Skeletal muscle cell (primary cell): Measurements from ENCODE around the gene ZNF793.

ENCODE experiments used
- DNase-seq: peaks from one replicate; pipeline ENCODE4 v3.0.0-alpha.2; 2010; ENCODE audit warnings: low read depth
- H3K4me3 ChIP-seq: 2 replicates; pipeline ENCODE4 v1.5.1; 2011; ENCODE audit warnings: low read depth, mild to moderate bottlenecking, control low read depth, low read length, moderate library complexity

ZNF793 gene

DNA sequence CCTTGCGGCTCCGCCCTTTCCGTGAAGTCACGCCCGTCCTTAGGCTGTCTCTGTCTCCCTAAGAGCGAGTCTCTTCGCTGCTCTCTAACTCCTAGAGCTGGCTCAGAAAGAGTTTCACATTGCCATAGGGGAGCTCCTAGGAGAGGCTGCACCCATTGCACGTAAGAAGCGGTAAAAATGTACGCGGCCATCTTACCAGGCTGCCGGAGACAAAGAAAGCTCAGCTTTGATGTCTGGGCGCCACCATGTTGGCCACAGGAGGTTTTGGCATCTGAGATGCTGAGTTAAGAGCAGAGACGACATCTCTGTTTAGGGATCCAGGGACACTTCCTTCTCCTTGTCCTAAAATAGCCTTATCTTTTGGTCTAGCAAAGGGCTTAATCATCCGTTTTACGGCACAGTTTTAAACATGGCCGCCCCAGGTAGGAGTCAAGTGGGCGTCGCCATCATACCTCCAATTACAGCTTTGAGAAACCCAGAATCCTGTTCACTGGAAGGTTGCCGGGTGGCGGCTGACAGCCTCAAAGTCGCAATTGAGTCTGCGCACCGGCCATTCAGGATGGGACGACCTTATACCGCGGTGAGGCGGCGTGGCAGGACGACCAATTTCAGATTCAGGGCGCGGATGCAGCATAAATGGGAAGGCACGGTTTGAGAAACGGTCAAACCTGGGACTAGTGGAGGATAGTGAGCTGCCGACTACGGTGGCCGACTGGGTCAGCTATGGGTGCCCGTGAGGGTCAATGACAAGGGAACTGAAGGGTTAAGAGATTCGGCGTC is at the start of gene ZNF793:
Gene ZNF793, plus strand, starts transcription at position 553 of the 780 bp plus-strand sequence. CDS start 16,501 bp downstream, outside the sequence.
- peak within 1 kb of the TSS; percentile 78 for H3K4me3 ChIP-seq
- peak; percentile 52 for DNase-seq

- peak overlapping the region; percentile 94 for H3K4me3 ChIP-seq
- DNase-seq: no peak
Measured at GRCh38 chr19:37466277-37466797, 40.4 kb upstream of the ZNF793 start.

DNA sequence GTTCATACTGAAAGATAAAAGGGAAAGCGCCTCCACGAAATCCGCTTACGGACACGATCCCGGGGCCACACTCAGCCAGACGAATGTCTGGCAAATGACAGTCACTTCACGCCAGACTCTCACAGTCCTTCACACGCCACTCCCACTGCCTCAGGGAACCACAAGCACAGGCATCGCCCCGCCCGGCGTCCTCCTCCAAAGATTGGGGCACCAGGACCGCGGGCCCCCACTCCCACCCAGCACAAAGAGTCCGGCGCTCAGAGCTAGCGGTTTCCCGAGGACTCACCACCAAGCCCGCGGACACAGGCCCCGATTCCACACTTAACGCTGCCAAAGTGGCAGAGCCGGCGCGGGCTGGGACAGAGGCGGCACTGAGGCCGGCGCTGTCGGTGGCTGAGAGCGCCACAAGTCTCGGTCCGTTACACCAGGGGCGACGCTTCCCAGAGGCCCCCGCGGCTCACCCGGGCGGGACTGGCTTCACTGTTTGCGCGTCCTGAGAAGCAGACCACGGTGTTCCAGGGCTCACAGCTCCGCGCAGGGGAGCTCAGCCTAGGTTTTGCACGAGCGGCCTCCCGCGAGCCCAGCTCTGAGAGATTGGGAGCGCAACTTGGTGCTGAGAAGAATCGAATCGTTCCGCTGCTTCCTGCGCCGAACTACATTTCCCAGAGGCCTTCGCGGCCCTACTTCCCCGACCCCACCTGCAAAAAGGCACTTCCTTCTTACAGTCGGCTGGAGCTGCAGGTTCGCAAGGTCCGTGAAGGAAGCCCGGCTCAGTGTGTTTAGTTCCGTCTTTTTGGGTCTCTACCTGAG is 39.7 kb upstream of the ZNF793 start, which contains the start of gene ZNF569:
Gene ZNF569, minus strand, starts transcription at position 647 of the 810 bp plus-strand sequence. CDS start 22,523 bp downstream, outside the sequence.
- peak; percentile 81 for DNase-seq

GRCh38 chr19:37467608-37468090 is 39.1 kb upstream of the ZNF793 start:
- no peak for DNase-seq
- peak overlapping the region; percentile 94 for H3K4me3 ChIP-seq

More for the DNA sequence above, 39.7 kb upstream of the ZNF793 start, which contains the start of gene ZNF569:
- H3K4me3 ChIP-seq: peak within 1 kb of the TSS; percentile 94

- peak within 1 kb of the TSS; percentile 78 for H3K4me3 ChIP-seq
- DNase-seq: peak; percentile 56
Measured at GRCh38 chr19:37468961-37469777, 37.6 kb upstream of the ZNF793 start, which contains the start of gene ZNF570. Gene ZNF570, plus strand, starts transcription at chr19:37469356. Its CDS starts 999 bp downstream, at chr19:37470355.

- DNase-seq: no peak
- H3K4me3 ChIP-seq: peak overlapping the region; percentile 78
Measured at GRCh38 chr19:37470216-37470615, 36.5 kb upstream of the ZNF793 start.

DNA sequence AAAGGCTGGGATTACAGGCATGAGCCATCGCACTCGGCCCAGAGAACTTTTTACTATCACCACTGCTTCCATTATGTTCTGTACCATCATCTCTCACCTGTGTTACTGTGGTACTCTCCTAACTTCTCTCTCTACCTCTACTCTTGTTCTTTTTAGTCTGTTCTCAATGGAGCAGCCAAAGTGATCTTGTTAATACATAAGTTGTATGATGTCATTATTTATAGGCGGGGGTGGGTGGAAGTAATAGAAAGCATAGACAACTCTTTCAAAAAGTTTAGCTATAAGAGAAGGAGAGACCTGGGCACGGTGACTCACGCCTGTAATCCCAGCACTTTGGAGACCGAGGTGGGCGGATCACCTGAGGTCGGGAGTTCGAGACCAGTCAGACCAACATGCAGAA is 34.6 kb upstream of the ZNF793 start:
- H3K4me3 ChIP-seq: no peak overlapping the region
- DNase-seq: no peak

DNA sequence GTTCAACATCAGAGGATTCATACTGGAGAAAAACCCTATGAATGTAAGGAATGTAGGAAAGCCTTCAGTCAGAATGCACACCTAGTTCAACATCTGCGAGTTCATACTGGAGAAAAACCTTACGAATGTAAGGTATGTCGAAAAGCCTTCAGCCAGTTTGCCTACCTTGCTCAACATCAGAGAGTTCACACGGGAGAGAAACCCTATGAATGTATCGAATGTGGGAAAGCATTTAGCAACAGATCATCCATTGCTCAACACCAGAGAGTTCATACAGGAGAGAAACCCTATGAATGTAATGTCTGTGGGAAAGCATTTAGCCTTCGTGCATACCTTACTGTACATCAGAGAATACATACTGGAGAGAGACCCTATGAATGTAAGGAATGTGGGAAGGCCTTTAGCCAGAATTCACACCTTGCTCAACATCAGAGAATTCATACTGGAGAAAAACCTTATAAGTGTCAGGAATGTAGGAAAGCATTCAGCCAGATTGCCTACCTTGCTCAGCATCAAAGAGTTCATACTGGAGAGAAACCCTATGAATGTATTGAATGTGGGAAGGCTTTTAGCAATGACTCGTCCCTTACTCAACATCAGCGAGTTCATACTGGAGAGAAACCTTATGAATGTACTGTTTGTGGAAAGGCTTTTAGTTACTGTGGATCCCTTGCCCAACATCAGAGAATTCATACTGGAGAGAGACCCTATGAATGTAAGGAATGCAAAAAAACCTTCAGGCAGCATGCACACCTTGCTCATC is 22.2 kb upstream of the ZNF793 start:
- no peak overlapping the region for H3K4me3 ChIP-seq
- no peak for DNase-seq

DNA sequence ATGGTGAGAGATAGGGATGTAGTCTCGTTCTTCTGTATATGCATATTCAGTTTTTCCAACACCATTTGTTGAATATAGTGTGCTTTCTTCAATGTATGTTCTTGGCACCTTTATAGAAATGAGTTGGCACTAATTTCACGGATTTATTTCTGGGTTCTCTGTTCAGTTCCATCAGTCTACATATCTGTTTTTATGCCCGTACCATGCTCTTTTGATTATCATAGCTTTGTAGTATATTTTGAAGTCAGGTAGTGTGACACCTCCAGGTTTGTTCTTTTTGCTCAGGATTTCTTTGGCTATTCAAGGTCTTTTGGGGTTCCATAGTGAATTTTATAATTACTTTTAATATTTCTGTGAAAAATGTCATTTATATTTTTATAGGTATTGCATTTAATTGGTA is 14.5 kb upstream of the ZNF793 start:
- no peak overlapping the region for H3K4me3 ChIP-seq
- no peak for DNase-seq

- H3K4me3 ChIP-seq: peak overlapping the region; percentile 78
- DNase-seq: no peak
Measured at GRCh38 chr19:37505958-37506386, 767 bp upstream of the ZNF793 start.

DNA sequence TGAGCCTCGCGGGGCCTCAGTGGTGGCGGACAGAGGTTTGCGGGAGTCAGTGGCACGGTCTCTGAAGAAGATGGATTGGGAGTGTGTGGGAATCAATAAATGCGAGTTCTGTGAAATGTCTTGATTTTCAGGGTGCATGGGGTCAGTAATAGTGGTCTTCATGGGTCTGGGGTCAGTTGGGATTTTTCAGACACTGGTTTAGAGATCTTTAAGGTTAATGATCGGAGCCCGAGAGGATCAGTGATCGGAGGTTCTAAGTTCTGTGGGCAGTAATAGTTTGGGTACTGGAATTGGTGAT is 377 bp downstream of the ZNF793 start:
- peak overlapping the region; percentile 78 for H3K4me3 ChIP-seq
- DNase-seq: no peak

DNA sequence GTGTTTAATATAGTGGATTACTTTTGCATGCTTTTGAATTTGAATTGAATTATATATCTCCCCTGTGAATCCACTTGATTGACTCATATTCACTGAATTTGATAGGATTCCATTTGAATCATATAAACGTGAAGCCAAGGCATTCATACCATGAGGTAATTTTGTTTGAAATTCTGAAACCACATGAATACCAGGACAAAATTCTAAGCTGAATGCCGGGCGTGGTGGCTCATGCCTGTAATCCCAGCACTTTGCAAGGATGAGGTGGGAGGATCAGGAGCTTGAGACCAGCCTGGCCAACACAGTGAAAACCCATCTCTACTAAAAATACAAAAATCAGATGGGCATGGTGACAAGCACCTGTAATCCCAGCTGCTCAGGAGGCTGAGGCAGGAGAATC is 4.4 kb downstream of the ZNF793 start:
- no peak overlapping the region for H3K4me3 ChIP-seq
- DNase-seq: no peak

DNA sequence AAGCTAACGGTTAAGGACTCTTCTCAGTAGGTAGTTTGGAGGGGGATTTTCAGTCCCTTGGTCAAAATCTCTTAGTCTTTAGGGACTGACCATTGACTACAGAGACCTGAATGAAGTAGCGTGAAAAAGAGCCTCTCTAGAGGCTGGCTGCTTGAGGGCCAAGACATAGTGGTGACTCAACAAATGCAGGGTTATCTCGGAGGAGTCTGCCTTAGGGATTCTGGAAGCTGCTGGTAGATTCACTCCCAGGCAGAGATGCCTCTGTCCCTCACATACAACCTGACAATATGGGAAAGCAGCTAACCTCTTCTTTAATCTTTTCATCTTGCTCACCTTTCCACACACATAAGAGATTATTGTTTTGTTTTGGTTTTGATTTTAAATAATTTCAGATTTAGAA is 5.1 kb downstream of the ZNF793 start:
- no peak overlapping the region for H3K4me3 ChIP-seq
- DNase-seq: no peak

GRCh38 chr19:37513397-37513796 is 6.7 kb downstream of the ZNF793 start:
- DNase-seq: no peak
- no peak overlapping the region for H3K4me3 ChIP-seq

DNA sequence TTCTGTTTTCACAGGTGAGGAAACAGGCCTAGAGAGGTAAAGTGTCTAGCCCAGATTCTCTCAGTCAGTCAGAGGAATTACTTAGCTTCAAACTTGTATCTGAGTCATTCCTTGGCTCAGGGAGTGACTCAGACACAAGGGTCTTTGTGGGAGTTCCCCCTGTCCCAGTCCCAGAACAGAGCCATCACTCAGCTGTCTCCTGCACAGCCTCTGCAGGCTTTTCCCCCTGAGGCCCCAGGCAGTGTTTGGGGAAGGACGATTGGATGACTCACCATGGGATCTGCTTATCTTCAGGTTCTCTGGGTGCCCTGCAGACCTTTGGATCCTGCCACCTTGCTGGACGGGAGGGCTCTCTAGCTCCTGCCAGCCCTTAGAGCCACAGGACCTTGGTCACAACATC is 13.2 kb downstream of the ZNF793 start:
- no peak for DNase-seq

GRCh38 chr19:37537391-37537947 is 30.7 kb downstream of the ZNF793 start:
- H3K4me3 ChIP-seq: no peak overlapping the region
- no peak for DNase-seq

More for the DNA sequence above, 13.2 kb downstream of the ZNF793 start:
- no peak overlapping the region for H3K4me3 ChIP-seq

DNA sequence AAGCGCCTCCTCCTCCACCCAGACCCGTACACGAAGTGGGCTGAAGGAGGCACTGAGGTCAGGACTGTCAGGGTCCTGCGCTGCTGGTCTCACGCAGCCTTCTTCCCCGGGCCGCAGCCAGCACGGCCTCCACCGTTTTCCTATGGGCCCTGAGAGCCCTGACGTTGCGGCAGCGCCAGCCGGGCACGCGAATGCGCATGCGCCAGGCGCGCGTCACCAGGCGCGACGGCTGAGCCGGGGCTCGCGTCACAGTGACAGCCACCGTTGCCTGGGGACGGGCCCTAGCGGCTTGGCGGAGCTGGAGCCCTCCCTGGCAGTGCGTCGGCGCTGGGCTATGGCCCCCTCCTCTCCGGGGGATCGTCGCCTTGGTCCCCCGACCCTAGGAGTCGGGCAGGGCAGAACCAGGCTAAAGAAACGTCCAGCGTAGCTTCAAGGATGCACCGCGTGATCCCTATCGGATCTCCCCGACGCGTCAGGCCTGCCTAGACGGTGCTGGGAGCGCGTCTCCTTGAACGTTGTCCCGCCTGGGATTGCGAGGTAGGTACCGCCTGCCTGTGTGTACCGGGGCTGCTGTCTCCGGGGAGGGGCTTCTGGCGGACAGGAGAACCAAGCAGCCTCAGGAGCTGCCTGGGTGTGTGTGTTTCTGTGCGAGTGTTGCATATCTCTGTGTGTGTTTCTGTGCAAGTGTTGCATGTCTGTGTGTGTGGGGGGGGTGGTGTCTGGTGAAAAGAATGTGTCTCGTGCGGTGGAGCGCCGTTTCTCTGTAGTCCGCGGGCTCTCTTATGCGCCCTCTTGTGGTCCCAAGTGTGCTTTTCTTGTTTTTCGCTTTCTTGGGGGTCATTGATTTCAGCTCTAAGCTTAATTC is 44.6 kb downstream of the ZNF793 start:
- H3K4me3 ChIP-seq: peak overlapping the region; percentile 98
- DNase-seq: peak; percentile 34
